ENCODE results near the gene MAP3K5. TPM values are rescaled to one million over a fixed set of nuclear protein-coding genes. Genes with fewer than 3 reads are reported as not detected.

The MAP3K5 gene
- total and polyA plus RNA-seq, 2 donors (not counting 3 experiments of a cell fraction or from before 2014, with no cell fraction given), result 1.5 to 7.0 TPM

- no peak overlapping the region for H2AFZ ChIP-seq (ENCODE audit: low read depth, low read length)
- TF ChIP-seq POLR2A (IDR thresholded peaks at IDR 0.05; ENCODE audit: low read depth, low read length) (no peak), MYC (IDR thresholded peaks at IDR 0.05; ENCODE audit: low read depth, low read length) (no peak), FOS (IDR thresholded peaks at IDR 0.05; ENCODE audit: borderline replicate concordance, insufficient read depth, low read length) (no peak), EZH2 (IDR thresholded peaks at IDR 0.05; ENCODE audit: borderline replicate concordance, low read depth, low read length, severe bottlenecking) (no peak), JUN (IDR thresholded peaks at IDR 0.05; ENCODE audit: borderline replicate concordance, insufficient read depth, insufficient read length, low read depth) (no peak), POLR2AphosphoS5 (IDR thresholded peaks at IDR 0.05; ENCODE audit: insufficient read depth, low read depth, low read length) (no peak), GATA2 (IDR thresholded peaks at IDR 0.05; ENCODE audit: insufficient read depth, insufficient read length, low read depth, low read length) (no peak)
- TF ChIP-seq, protein P1, sequence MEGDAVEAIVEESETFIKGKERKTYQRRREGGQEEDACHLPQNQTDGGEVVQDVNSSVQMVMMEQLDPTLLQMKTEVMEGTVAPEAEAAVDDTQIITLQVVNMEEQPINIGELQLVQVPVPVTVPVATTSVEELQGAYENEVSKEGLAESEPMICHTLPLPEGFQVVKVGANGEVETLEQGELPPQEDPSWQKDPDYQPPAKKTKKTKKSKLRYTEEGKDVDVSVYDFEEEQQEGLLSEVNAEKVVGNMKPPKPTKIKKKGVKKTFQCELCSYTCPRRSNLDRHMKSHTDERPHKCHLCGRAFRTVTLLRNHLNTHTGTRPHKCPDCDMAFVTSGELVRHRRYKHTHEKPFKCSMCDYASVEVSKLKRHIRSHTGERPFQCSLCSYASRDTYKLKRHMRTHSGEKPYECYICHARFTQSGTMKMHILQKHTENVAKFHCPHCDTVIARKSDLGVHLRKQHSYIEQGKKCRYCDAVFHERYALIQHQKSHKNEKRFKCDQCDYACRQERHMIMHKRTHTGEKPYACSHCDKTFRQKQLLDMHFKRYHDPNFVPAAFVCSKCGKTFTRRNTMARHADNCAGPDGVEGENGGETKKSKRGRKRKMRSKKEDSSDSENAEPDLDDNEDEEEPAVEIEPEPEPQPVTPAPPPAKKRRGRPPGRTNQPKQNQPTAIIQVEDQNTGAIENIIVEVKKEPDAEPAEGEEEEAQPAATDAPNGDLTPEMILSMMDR (IDR thresholded peaks at IDR 0.05; ENCODE audit: extremely low read depth in 1 of 2, insufficient read depth in 1 of 2, low read depth in 1 of 2, low read length in 2 of 2), result no peak
- TF ChIP-seq, protein P2, sequence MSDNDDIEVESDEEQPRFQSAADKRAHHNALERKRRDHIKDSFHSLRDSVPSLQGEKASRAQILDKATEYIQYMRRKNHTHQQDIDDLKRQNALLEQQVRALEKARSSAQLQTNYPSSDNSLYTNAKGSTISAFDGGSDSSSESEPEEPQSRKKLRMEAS (IDR thresholded peaks at IDR 0.05; ENCODE audit: insufficient read depth, insufficient read length), result no peak
- H4K20me1 ChIP-seq (replicated peaks; ENCODE audit: control insufficient read depth, extremely low read depth, insufficient read depth, low read length), result no peaks in the 10 kb centered on the region
- no peak overlapping the region for H3K27ac ChIP-seq (ENCODE audit: insufficient read depth, low read depth, low read length)
- H3K9ac ChIP-seq (replicated peaks; ENCODE audit: extremely low read depth, insufficient read depth, low read length), result no peak overlapping the region
- ChIA-PET CTCF (interaction anchor here (1.0 to 3.7 kb wide), 4 partner anchors 12 to 214 kb away, joined by 3 to 75 read pairs (median 4); no protein-coding TSS in a partner anchor), POLR2A (no interaction called here)
- no TSS peak for BruUV-seq (replicated peaks)
- DNase-seq (ENCODE audit: low read depth, low spot score) (no peak), FAIRE-seq (no peak)
- no peaks in the 10 kb centered on the region for H3K36me3 ChIP-seq (ENCODE audit: control insufficient read depth in 2 of 2, extremely low read depth in 1 of 2, insufficient read depth in 2 of 2, low read length in 2 of 2)
- H3K27me3 ChIP-seq (ENCODE audit: control insufficient read depth in 2 of 2, insufficient read depth in 2 of 2, low read length in 2 of 2), result no peaks in the 10 kb centered on the region
- no peaks in the 10 kb centered on the region for H3K9me1 ChIP-seq (replicated peaks; ENCODE audit: control insufficient read depth, extremely low read depth, insufficient read depth, low read length)
- intact Hi-C loops (cut with micrococcal nuclease), result no loop called here
- no peak overlapping the region for H3K4me2 ChIP-seq (ENCODE audit: insufficient read depth, low read length)
- dilution Hi-C loops (cut with MboI; ENCODE audit: extremely low pct_ligation_motif_present, low sequenced_read_pairs), result no loop called here
- H3K79me2 ChIP-seq (ENCODE audit: control insufficient read depth, insufficient read depth, low read length), result peaks cover 10% of the 10 kb centered on the region
- H3K4me1 ChIP-seq (ENCODE audit: control insufficient read depth, extremely low read depth, insufficient read depth, low read length), result peaks cover 6% of the 10 kb centered on the region
- no peak overlapping the region for H3K4me3 ChIP-seq (replicated peaks in 1 of 3; ENCODE audit: insufficient read depth in 1 of 3, low read depth in 1 of 3, low read length in 3 of 3)
- no peaks in the 10 kb centered on the region for H3K9me3 ChIP-seq (replicated peaks; ENCODE audit: control insufficient read depth, insufficient read depth, low read length)
Observed at GRCh38 chr6:136795386-136795785, 3.1 kb upstream of the MAP3K5 start.

Measured in endothelial cell of umbilical vein (primary cell).